Esophagus squamous epithelium (tissue), 5 donors: Measurements from ENCODE around the gene CSF3R. TPM values are rescaled to one million over a fixed set of nuclear protein-coding genes. Genes with fewer than 3 reads are reported as not detected.
"Not testable (repeated sequence)": the region's sequence is repeated elsewhere in the genome, so short reads cannot be mapped to it uniquely, and the experiment has no call there.

Experiments
- DNase-seq: peaks from one replicate; lab custom pipeline; 2025; lab: John Stamatoyannopoulos, UW
- H3K27ac ChIP-seq, 4 donors: fragments of 200-600 bp; sonication (generic); one replicate each; pipeline ENCODE4 v1.5.1; 2016 to 2019; ENCODE audit warnings: mild to moderate bottlenecking in 1 of 4
- H3K27me3 ChIP-seq, 4 donors: fragments of 200-600 bp; sonication (generic); 1 replicate in 3 of 4; 2 replicates in 1 of 4; pipeline versions ENCODE4 v1.5.1 to v1.6.0; 2017 to 2021; ENCODE audit warnings: antibody characterized with exemption in 1 of 4
- H3K36me3 ChIP-seq, 3 donors: fragments of 200-600 bp; sonication (generic); one replicate each; pipeline ENCODE4 v1.5.1; 2016 to 2019
- H3K4me1 ChIP-seq, 3 donors: fragments of 200-600 bp; sonication (generic); one replicate each; pipeline ENCODE4 v1.5.1; 2017 to 2019
- H3K4me3 ChIP-seq, 4 donors: fragments of 200-600 bp; sonication (generic); 1 replicate in 3 of 4; 2 replicates in 1 of 4; pipeline ENCODE4 v1.5.1; 2016 to 2019; ENCODE audit warnings: mild to moderate bottlenecking in 2 of 4, moderate library complexity in 1 of 4
- H3K9me3 ChIP-seq, 3 donors: fragments of 200-600 bp; sonication (generic); one replicate each; pipeline ENCODE4 v1.5.1; 2016 to 2019
- POLR2A ChIP-seq, 4 donors: fragments of 450-650 bp; IDR thresholded peaks; one replicate each; pipeline ENCODE4 v1.6.1; 2017; ENCODE audit warnings: antibody characterized with exemption in 4 of 4, mild to moderate bottlenecking in 4 of 4, moderate library complexity in 3 of 4
- WGBS, 2 donors: methylation state at CpG; one replicate each; pipeline ENCODE4 v1.1.5; 2018; 5-methylcytosine and 5-hydroxymethylcytosine counted together
- intact Hi-C: fragments of 100-400 bp; cut with DNase I; formaldehyde crosslinking; loops from one replicate; pipeline ENCODE4 v1.15.0; 2022
- total RNA-seq, 4 donors: library from RNA; depleted of rRNA; stranded (reverse); fragments of >200 nt; gene quantifications; one replicate each; pipeline ENCODE4 v1.1.0, GENCODE V29; 2016
- TF ChIP-seq, protein P1 (sequence below), 6 experiments: fragments of 450-650 bp in 4 of 6; fragments of 200-600 bp in 2 of 6; sonication (generic) in 2 of 6; IDR thresholded peaks; one replicate each; pipeline ENCODE4 v1.5.1; 2016 to 2019; ENCODE audit warnings: antibody characterized with exemption in 6 of 6, mild to moderate bottlenecking in 4 of 6, moderate library complexity in 4 of 6
- donor health status: DM: yes; HTN: yes; CAD: no.

CSF3R gene
- total RNA-seq, 4 donors from 2014 or later: 0.42 to 10.0 (median 4.7) TPM

DNA sequence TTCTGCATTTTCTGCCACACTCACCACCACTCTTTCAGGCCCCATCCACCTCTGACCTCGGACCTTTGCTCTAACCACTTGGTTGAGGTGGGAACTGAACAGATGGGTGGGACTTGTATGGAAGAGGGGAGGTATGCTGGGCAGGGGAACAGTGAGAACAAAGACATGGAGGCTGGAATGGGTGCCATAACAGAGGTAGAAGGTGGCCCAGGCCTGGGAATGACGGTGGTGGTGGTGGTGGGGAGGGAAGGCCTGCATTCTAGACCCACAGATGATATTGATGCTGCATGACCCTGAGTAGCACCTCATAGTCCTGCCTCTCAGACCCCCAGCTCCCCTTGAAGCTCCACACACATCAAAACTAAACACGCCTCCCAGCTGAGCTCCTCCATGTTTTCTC is 5.2 kb upstream of the CSF3R start:
- no peak for TF ChIP-seq POLR2A (IDR thresholded peaks at IDR 0.05)
- TF ChIP-seq, protein P1, sequence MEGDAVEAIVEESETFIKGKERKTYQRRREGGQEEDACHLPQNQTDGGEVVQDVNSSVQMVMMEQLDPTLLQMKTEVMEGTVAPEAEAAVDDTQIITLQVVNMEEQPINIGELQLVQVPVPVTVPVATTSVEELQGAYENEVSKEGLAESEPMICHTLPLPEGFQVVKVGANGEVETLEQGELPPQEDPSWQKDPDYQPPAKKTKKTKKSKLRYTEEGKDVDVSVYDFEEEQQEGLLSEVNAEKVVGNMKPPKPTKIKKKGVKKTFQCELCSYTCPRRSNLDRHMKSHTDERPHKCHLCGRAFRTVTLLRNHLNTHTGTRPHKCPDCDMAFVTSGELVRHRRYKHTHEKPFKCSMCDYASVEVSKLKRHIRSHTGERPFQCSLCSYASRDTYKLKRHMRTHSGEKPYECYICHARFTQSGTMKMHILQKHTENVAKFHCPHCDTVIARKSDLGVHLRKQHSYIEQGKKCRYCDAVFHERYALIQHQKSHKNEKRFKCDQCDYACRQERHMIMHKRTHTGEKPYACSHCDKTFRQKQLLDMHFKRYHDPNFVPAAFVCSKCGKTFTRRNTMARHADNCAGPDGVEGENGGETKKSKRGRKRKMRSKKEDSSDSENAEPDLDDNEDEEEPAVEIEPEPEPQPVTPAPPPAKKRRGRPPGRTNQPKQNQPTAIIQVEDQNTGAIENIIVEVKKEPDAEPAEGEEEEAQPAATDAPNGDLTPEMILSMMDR (IDR thresholded peaks at IDR 0.05): no peak
- Histone ChIP-seq H3K27me3 (peaks cover 0 to 7% (median 0%) of the 10 kb centered on the region in 4 donors), H3K36me3 (no peaks in the 10 kb centered on the region), H3K4me3 (no peak overlapping the region), H3K27ac (no peak overlapping the region), H3K9me3 (no peaks in the 10 kb centered on the region), H3K4me1 (peaks cover 0 to 6% (median 0%) of the 10 kb centered on the region in 3 donors)
- no peak for DNase-seq
- 56 to 87% methylated on average over 3 of the region's 3 CpGs for WGBS, 2 donors
- intact Hi-C loops: no loop called here

DNA sequence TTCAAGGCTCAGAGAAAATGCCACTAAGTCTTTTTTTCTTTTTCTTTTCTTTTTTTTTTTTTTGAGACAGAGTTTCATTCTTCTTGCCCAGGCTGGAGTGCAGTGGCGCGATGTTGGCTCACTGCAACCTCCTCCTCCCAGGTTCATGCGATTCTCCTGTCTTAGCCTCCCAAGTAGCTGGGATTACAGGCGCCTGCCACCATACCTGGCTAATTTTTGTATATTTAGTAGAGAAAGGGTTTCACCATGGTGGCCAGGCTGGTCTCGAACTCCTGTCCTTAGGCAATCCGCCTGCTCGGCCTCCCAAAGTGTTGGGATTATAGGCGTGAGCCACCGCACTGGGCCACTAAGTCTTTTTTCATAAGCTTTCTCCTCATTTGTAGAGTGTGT is 4.6 kb upstream of the CSF3R start:
- DNase-seq, H3K4me3 ChIP-seq: not testable (repeated sequence)

DNA sequence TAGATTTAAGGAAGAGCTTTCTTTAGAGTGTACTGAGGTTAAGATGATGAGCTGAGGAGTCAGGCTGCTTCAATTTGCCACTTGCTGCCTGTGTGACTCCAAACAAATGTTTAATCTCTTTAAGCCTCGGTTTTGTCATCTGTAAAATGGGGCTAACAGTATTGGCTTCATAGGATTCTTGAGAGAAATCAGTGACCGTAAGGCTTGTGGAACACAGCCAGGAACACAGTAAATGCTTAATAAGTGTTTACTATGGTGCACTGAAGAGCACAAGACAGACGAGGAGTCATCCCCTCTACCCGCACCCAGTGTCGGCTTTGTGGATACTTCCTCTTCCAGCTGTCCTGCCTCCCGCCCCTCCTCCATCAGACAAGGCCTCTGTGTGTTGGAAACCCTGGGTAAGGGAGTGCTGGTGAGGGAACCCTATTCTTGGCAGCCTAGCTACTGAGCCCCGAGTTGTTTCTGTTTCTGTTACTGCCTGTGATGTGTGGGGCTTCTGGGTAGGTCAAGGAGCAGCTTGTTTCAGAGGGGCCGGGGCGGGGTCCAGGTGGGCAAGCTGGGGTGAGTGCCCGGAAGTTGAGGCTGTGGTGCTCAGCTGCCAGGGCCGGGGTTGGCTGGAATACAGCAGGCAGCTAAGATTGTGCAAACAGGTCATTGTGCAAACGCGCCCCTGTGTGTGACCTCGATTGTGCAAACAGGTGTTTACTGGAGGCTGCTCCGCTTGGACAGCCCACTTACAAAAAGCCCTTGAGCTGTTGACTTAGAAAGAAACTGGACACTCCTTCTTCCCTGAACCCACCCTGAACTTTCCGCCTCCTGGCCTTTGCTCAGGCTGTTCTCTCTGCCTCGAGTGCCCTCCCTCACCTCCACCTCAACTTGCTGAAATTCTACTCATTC is 4.0 kb upstream of the CSF3R start:
- Histone ChIP-seq H3K36me3 (no peaks in the 10 kb centered on the region), H3K27me3 (peaks cover 0 to 5% (median 0%) of the 10 kb centered on the region in 4 donors), H3K9me3 (no peaks in the 10 kb centered on the region), H3K4me1 (peaks cover 0 to 6% (median 0%) of the 10 kb centered on the region in 3 donors), H3K27ac (peak overlapping the region in 1 of 4 donors; percentile 70), H3K4me3 (no peak overlapping the region)
- 45 to 52% methylated on average over 12 of the region's 17 CpGs for WGBS, 2 donors
- no peak for TF ChIP-seq POLR2A (IDR thresholded peaks at IDR 0.05)
- TF ChIP-seq, protein P1 (IDR thresholded peaks at IDR 0.05): no peak
- intact Hi-C loops: no loop called here
- no peak for DNase-seq

More for the DNA sequence above, 4.6 kb upstream of the CSF3R start:
- 88 to 90% methylated on average over 7 to 9 of the region's 9 CpGs for WGBS, 2 donors
- H3K4me1 ChIP-seq, H3K27ac ChIP-seq, H3K9me3 ChIP-seq, intact Hi-C loops, H3K36me3 ChIP-seq, H3K27me3 ChIP-seq: not testable (repeated sequence)

DNA sequence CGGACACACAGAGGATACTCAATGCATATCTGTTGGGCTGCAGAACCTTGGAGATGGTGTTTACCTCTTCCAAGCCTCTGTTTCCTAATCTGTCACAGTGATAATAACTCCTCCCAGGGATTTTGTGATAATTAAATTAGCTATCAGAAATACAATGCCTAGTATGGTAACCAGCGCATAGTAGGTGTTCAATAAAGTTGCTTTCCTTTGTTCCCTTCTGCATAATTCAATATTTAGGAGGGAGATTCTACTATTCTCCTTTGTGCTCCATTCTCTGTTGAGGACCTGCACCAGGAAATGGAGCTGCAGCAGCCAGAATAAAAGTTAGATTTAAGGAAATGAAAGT is 3.4 kb upstream of the CSF3R start:
- no peak overlapping the region for H3K4me3 ChIP-seq
- no peaks in the 10 kb centered on the region for H3K36me3 ChIP-seq
- peak overlapping the region in 1 of 4 donors; percentile 10 for H3K27ac ChIP-seq
- peaks cover 0 to 6% (median 0%) of the 10 kb centered on the region in 3 donors for H3K4me1 ChIP-seq
- intact Hi-C loops: no loop called here
- H3K27me3 ChIP-seq: peaks cover 0 to 11% (median 0%) of the 10 kb centered on the region in 4 donors
- WGBS, 2 donors: 76 to 100% methylated on average over 2 of the region's 2 CpGs
- no peaks in the 10 kb centered on the region for H3K9me3 ChIP-seq
- TF ChIP-seq POLR2A (IDR thresholded peaks at IDR 0.05): no peak
- TF ChIP-seq, protein P1 (IDR thresholded peaks at IDR 0.05): no peak
- no peak for DNase-seq

DNA sequence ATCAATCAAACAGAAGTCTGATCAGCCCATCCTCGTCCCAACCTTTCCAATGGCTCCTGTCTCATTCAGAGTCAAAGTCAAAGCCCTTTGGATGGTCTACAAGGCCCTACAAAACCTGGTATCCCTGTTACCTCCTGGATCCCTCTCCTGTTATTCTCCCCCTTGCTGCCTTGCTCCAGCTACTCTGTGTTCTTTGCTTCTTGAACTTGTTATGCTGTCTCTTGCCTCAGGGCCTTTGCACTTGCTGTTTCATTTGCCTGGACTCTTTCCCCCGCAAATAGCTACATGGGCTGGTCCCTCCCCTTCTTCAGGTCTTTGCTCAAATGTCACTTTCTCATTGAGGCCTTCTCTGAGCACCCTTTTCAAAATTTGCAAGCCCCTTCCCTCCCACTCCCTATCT is 1.4 kb upstream of the CSF3R start:
- no peaks in the 10 kb centered on the region for H3K36me3 ChIP-seq
- peaks cover 0 to 21% (median 0%) of the 10 kb centered on the region in 4 donors for H3K27me3 ChIP-seq
- no peak for DNase-seq
- H3K9me3 ChIP-seq: no peaks in the 10 kb centered on the region
- intact Hi-C loops: no loop called here
- no peak overlapping the region for H3K4me3 ChIP-seq
- TF ChIP-seq, protein P1 (IDR thresholded peaks at IDR 0.05): no peak
- TF ChIP-seq POLR2A (IDR thresholded peaks at IDR 0.05): no peak
- 86 to 93% methylated on average over 2 of the region's 2 CpGs for WGBS, 2 donors
- no peak overlapping the region for H3K27ac ChIP-seq
- peaks cover 0 to 6% (median 0%) of the 10 kb centered on the region in 3 donors for H3K4me1 ChIP-seq
